ENCODE measurements around the gene NUBP2.

GRCh38 chr16:1793578-1794220 lies 10.9 kb downstream of the NUBP2 start, which contains the start of gene IGFALS:
- no peak for TF ChIP-seq CTCF (IDR thresholded peaks at IDR 0.05)
- TF ChIP-seq EP300 (IDR thresholded peaks at IDR 0.05) = no peak
- TF ChIP-seq POLR2AphosphoS5 (IDR thresholded peaks at IDR 0.05) = peak in 1 of 3 donors; percentile 15
- TF ChIP-seq POLR2A (IDR thresholded peaks at IDR 0.05) = no peak
